SJSA1 (cell line): ENCODE results near the gene WDTC1. TPM values are rescaled to one million over a fixed set of nuclear protein-coding genes. Genes with fewer than 3 reads are reported as not detected.
A peak's percentile ranks its signal among the peaks of the same experiment; 100 is the strongest.
"Not testable (repeated sequence)": the region's sequence is repeated elsewhere in the genome, so short reads cannot be mapped to it uniquely, and the experiment has no call there.

Source experiments
- DNase-seq, 2 experiments: peaks; one replicate each; pipeline ENCODE4 v3.0.0-alpha.2; 2015 to 2020; ENCODE audit warnings: low spot score in 2 of 2, low read depth in 1 of 2
- H3K27ac ChIP-seq: fragments of 250-450 bp; sonication (Bioruptor Pico); 2 replicates; pipeline ENCODE4 v1.5.1; 2020; ENCODE audit warnings: mild to moderate bottlenecking, moderate library complexity
- H3K27me3 ChIP-seq: fragments of 250-450 bp; sonication (Bioruptor Pico); replicated peaks from 2 replicates; pipeline ENCODE4 v1.5.1; 2020; ENCODE audit warnings: mild to moderate bottlenecking, moderate library complexity
- H3K36me3 ChIP-seq: fragments of 250-450 bp; sonication (Bioruptor Pico); 2 replicates; pipeline ENCODE4 v1.5.1; 2020; ENCODE audit warnings: mild to moderate bottlenecking
- H3K4me1 ChIP-seq: fragments of 250-450 bp; sonication (Bioruptor Pico); replicated peaks from 2 replicates; pipeline ENCODE4 v1.6.1; 2021; ENCODE audit warnings: mild to moderate bottlenecking
- H3K4me3 ChIP-seq: fragments of 250-450 bp; sonication (Bioruptor Pico); 2 replicates; pipeline ENCODE4 v1.5.1; 2020; ENCODE audit warnings: mild to moderate bottlenecking
- H3K9me3 ChIP-seq: fragments of 250-450 bp; sonication (Bioruptor Pico); replicated peaks from 2 replicates; pipeline ENCODE4 v1.5.1; 2020; ENCODE audit warnings: mild to moderate bottlenecking
- total RNA-seq: library from RNA; depleted of rRNA; stranded (reverse); fragments of >200 nt; shearing (Covaris generic); gene quantifications from 2 replicates; pipeline ENCODE4 v1.2.3, GENCODE V29; 2014

The WDTC1 gene
- total RNA-seq, 1 experiment from 2014 or later, result 11.9 TPM

DNA sequence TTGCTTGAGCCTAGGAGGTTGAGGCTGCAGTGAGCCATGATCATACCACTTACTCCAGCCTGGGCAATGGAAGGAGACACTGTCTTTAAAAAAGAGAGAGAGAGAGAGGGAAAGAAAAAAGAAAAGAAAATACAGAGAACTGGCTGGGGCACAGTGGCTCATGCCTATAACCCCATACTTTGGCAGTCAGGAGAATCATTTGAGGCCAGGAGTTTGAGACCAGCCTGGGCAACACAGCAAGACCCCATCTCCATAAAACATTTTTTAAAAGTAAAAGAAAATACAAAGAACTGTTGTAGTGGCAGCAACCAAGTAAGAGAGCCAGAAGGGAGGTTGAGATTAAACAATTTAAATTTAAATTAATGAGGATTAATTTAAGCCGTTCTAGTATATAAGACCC, 39.8 kb downstream of the WDTC1 start:
- no peak overlapping the region for H3K27ac ChIP-seq
- H3K36me3 ChIP-seq, result no peaks in the 10 kb centered on the region
- no peak for DNase-seq
- H3K4me1 ChIP-seq, result no peaks in the 10 kb centered on the region
- no peak overlapping the region for H3K4me3 ChIP-seq
- H3K9me3 ChIP-seq, result no peaks in the 10 kb centered on the region
- H3K27me3 ChIP-seq, result no peaks in the 10 kb centered on the region

DNA sequence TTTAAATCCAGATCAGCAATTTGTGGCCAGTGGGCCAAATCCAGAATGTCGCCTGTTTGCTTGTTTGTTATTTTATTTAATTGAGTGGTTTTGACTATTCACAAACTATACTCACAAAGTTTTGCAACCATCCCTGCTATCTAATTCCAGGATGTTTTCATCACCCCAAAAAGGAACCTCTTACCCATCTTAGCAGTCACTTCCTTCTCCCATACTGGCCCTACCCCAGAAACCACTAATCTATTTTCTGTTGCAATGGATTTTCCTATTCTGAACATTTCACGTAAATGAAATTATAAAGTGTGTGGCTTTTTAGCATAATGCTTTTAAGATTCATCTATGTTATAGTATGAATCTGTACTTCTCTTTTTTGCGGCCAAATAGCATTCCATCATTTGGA, 41.3 kb downstream of the WDTC1 start:
- Histone ChIP-seq H3K9me3 (no peaks in the 10 kb centered on the region), H3K27me3 (no peaks in the 10 kb centered on the region), H3K27ac (no peak overlapping the region), H3K4me1 (no peaks in the 10 kb centered on the region), H3K4me3 (no peak overlapping the region), H3K36me3 (no peaks in the 10 kb centered on the region)
- no peak for DNase-seq

DNA sequence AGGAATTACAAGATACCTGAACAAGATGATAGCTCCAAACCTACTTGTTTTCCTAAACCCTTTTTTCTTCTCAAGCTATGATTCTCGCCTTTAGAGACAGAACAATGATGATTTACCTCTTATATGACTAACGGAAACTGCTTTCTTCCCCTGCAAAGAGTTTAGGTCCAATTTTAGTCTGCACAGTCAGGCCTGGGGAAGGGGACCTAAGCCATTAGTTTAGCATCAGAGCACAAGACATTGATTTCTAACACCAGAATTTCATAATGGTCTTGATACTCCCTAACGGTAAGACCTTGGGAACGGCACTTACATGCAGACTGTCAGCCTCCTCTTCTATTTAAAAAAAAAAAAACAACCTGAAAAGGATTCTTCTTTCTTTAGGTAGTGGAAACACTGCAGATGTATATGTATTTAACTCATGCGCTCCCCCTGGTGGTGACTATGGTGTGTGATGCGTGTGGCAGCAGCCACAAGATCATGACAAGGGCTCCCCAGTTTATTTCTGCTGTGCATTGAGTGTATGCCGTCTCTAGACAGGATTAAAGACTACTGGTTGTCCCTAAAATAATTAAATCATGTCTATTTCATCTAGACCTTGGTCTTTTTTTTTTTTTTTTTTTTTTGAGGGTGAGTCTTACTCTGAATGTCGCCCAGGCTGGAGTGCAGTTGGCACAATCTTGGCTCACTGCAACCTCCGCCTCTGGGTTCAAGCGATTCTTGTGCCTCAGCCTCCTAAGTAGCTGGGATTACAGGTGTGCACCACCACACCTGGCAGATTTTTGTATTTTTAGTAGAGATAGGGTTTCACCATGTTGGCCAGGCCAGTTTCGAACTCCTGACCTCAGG, 50.2 kb downstream of the WDTC1 start:
- Histone ChIP-seq H3K27me3 (no peaks in the 10 kb centered on the region), H3K4me3 (no peak overlapping the region), H3K36me3 (no peaks in the 10 kb centered on the region), H3K27ac (no peak overlapping the region), H3K4me1 (no peaks in the 10 kb centered on the region), H3K9me3 (no peaks in the 10 kb centered on the region)
- peak; percentile 57 to 88 for DNase-seq

DNA sequence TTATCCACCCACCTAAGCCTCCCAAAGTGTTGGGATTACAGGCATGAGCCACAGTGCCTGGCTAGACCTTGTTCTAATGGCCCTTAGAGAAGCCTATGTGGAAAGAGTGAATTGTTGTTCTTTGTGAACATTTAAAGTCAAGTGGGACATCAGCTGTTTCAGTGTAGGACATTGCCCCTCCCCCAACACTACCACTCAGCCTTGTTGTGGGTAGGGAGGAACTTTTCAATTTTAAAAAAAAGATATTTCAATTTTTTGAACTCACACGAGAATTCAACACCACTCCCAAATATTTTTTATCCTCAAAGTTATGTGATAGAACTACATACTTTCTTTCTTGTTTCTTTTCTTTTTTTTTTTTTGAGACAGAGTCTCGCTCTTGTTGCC, 50.8 kb downstream of the WDTC1 start:
- Histone ChIP-seq H3K4me3 (no peak overlapping the region), H3K9me3 (no peaks in the 10 kb centered on the region), H3K27me3 (no peaks in the 10 kb centered on the region), H3K36me3 (no peaks in the 10 kb centered on the region), H3K4me1 (no peaks in the 10 kb centered on the region), H3K27ac (no peak overlapping the region)
- DNase-seq, result no peak

DNA sequence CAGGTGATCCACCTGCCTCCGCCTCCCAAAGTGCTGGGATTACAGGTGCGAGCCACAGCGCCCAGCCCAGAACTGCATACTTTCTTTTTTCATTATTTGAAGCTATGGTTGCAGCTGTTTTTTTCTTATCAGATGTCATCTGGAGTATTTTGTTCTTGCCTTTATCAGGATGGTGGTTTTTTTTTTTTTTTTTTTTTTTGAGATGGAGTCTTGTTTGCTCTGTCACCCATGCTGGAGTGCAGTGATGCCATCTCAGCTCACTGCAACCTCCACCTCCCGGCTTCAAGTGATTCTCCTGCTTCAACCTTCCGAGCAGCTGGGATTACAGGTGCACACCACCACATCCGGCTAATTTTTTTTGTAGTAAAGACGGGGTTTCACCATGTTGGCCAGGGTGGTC, 51.4 kb downstream of the WDTC1 start:
- not testable (repeated sequence) for H3K4me1 ChIP-seq, H3K4me3 ChIP-seq, DNase-seq, H3K36me3 ChIP-seq, H3K27ac ChIP-seq, H3K9me3 ChIP-seq, H3K27me3 ChIP-seq

DNA sequence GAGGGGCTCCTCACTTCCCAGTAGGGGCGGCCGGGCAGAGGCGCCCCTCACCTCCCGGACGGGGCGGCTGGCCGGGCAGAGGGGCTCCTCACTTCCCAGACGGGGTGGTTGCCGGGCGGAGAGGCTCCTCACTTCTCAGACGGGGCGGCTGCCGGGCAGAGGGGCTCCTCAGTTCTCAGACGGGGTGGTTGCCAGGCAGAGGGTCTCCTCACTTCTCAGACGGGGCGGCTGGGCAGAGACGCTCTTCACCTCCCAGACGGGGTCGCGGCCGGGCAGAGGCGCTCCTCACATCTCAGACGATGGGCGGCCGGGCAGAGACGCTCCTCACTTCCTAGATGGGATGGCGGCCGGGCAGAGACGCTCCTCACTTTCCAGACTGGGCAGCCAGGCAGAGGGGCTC, 54.7 kb downstream of the WDTC1 start:
- not testable (repeated sequence) for H3K36me3 ChIP-seq, H3K4me1 ChIP-seq, H3K4me3 ChIP-seq, H3K27ac ChIP-seq, H3K9me3 ChIP-seq, H3K27me3 ChIP-seq
- DNase-seq, result peak in 1 of 2 experiments; percentile 32

DNA sequence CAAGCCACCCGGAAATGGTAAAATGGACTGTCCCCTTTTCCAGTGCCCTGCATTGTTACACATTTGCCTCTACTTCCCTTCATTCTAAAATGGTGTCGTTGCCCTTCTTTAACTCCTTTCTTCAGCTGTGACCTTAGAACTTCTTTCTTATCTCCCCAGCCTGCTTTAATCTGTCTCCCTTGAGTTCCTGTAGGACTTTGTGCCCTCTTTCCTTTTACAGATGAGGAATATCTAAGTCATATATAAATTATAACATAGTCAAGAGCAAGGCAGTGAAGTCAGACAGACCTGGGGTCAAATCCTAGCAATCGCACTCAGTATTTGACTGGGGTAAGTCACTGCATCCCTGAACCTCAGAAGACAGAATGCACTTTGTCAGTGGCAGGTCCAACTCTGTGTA, 56.1 kb downstream of the WDTC1 start:
- Histone ChIP-seq H3K27me3 (no peaks in the 10 kb centered on the region), H3K4me3 (no peak overlapping the region), H3K4me1 (peaks cover 5% of the 10 kb centered on the region; the same call in 1 of the 2 replicates), H3K27ac (no peak overlapping the region), H3K36me3 (peaks cover 6% of the 10 kb centered on the region; the same call in 1 of the 2 replicates), H3K9me3 (no peaks in the 10 kb centered on the region)
- DNase-seq, result no peak

DNA sequence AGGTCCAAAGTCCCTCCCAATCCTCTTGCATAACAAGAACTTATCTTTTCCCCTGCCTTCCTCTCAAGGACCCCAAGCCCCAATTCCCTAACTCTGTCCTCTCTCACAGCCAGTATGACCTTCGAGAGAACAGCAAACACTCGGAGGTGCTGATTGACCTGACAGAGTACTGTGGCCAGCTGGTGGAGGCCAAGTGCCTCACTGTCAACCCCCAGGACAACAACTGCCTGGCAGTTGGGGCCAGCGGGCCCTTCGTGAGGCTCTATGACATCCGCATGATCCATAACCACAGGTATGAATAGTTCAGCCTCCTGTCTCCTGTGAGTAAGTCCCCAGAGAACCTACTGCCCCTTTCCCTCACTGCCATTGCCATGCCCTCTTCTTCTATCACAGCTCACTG, 57.7 kb downstream of the WDTC1 start:
- peaks cover 5% of the 10 kb centered on the region; the same call in 1 of the 2 replicates for H3K4me1 ChIP-seq
- DNase-seq, result no peak
- no peaks in the 10 kb centered on the region for H3K9me3 ChIP-seq
- no peak overlapping the region for H3K4me3 ChIP-seq
- H3K27ac ChIP-seq, result no peak overlapping the region
- no peaks in the 10 kb centered on the region for H3K27me3 ChIP-seq
- H3K36me3 ChIP-seq, result peaks cover 6% of the 10 kb centered on the region; the same call in 1 of the 2 replicates

DNA sequence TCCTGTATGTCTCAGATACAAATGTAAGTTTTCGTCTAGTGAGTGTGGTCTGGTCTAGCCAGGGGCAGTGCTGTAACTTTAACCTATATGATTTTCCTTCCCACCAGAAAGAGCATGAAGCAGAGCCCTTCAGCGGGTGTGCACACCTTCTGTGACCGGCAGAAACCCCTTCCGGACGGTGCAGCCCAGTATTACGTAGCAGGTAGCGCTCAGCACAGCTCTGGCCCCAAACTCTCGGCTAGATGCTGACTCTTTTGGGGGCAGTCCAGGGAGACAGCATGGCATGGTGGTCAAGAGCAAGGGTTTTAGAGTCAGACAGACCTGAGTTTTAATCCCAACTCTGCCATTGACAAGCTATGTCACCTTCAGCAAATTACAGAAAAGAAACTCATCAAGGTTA, 59.5 kb downstream of the WDTC1 start:
- Histone ChIP-seq H3K27me3 (no peaks in the 10 kb centered on the region), H3K36me3 (peaks cover 18% of the 10 kb centered on the region), H3K9me3 (no peaks in the 10 kb centered on the region), H3K4me1 (peaks cover 7% of the 10 kb centered on the region), H3K27ac (no peak overlapping the region), H3K4me3 (no peak overlapping the region)
- no peak for DNase-seq

DNA sequence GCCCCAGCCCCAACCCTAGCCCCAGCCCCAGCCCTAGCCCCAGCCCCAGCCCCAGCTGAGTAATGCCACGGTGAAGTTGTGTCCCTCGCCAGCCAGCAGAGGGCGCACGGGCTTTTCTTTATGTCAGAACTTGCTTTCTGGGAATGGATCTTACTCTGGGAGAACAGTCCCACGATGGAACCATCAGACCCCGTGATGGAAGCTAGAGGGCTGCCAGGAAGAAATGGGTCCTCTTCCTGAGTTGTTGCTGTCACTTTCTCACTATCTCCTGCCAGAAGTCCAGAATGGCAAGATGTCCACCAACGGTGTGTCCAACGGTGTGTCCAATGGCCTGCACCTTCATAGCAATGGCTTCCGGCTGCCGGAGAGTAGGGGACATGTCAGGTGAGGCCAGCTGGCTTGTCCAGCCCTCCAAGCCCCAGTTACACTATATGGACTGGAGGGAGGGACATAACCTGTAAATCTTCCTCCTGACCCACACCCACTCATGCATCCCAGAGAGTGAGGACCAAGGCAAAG, 62.4 kb downstream of the WDTC1 start:
- no peaks in the 10 kb centered on the region for H3K27me3 ChIP-seq
- H3K9me3 ChIP-seq, result no peaks in the 10 kb centered on the region
- no peak overlapping the region for H3K27ac ChIP-seq
- DNase-seq, result peak; percentile 35 to 74
- H3K36me3 ChIP-seq, result peaks cover 24% of the 10 kb centered on the region
- H3K4me3 ChIP-seq, result no peak overlapping the region
- H3K4me1 ChIP-seq, result peaks cover 31% of the 10 kb centered on the region

DNA sequence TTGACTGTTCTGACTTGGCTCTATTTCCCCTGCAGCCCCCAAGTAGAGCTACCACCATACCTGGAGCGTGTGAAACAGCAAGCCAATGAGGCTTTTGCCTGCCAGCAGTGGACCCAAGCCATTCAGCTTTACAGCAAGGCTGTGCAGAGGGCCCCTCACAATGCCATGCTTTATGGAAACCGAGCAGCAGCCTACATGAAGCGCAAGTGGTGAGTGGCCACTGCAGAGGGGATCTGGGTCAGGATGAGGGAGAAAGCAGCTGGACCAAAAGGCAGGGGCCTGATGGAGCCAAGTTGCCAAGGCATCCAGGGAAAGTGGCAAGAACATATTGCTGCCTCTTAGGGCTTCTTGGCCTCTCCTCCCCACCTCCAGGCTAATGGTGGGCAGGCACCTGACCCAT, 63.5 kb downstream of the WDTC1 start:
- peaks cover 26% of the 10 kb centered on the region for H3K4me1 ChIP-seq
- H3K27me3 ChIP-seq, result no peaks in the 10 kb centered on the region
- no peak for DNase-seq
- H3K4me3 ChIP-seq, result no peak overlapping the region
- H3K27ac ChIP-seq, result no peak overlapping the region
- peaks cover 25% of the 10 kb centered on the region for H3K36me3 ChIP-seq
- H3K9me3 ChIP-seq, result no peaks in the 10 kb centered on the region

DNA sequence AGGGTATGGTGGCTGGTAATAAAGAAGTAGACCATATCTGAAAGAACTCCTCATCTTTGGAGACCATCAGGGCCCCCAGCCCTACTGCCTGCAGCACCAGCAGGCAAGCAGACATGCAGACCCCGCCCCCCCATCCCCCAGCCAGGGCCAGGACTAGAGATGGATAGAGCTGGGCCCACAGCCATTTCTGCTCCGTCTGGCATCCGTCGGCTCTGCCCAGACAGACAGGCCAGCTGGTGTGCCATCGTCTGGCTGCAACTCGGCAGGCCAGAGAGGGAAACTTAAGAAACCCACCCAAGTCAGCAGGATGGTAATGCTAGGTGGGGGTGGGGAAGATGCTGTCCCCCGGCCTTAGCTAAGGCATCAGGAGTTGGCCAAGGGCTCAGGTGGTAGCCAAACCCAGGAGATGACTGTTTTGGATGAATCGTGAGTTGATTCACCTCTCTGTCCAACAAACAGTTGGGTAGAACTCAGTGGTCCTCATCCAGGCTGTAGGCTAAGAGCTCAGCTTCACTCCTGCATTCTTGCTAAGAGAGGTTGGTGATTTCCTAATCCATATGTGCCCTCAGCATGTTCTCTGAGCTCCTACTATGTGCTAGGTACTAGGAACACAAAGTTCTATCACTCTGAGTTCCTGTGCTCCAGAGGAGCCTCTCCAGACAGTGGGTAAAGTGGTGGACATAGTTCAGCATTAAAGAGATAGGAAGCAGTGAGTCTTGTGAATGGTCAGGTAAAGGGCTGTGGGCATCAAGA, 64.4 kb downstream of the WDTC1 start:
- H3K9me3 ChIP-seq, result no peaks in the 10 kb centered on the region
- peaks cover 25% of the 10 kb centered on the region for H3K36me3 ChIP-seq
- peaks cover 26% of the 10 kb centered on the region for H3K4me1 ChIP-seq
- DNase-seq, result no peak
- no peaks in the 10 kb centered on the region for H3K27me3 ChIP-seq
- H3K4me3 ChIP-seq, result no peak overlapping the region
- peak overlapping the region; percentile 74 for H3K27ac ChIP-seq

DNA sequence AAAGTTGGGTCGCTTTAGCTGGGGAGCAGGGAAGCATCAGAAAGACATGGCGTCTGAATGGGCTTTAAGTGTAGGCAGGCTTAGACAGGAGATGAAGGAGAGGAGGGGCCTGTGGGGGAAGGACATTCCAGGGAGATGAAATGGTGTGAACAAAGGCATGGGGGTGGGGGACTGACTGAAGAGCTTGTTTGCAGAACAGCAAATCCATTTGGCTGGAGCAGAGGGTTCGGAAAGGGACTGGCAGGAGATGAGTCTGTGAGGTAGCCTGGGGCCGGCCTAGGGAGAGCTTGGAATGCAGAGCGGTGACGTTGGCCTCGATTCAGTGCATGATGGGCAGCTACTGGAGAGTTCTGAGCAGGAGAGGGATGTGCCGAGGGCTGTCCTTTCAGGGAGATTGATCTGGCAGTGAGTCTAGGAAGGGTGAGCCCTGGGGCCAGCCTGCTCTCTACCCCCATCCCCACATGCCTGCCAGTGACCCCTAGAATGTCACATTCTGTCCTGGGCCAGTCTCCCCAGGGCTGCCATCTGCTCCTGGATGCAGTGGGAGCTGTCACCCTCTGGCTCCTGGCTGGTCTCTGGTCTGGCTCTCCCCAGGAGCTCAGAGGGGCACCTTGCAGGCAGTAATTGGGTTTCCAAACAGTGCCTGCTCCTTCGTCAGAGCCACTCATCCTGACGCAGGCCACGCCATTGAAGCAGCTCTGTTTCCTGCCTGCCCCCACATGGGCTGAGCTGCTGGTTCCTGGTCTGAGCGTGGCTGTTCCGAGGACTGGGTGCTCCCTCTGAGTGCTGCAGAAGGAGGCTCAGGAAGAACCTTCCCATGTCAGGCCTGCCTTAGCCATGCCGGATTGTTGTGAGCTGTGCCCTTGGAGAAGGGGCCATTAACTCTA, 65.2 kb downstream of the WDTC1 start:
- Histone ChIP-seq H3K36me3 (peaks cover 19% of the 10 kb centered on the region; the same call in 1 of the 2 replicates), H3K27me3 (no peaks in the 10 kb centered on the region), H3K27ac (peak overlapping the region; percentile 74), H3K9me3 (no peaks in the 10 kb centered on the region), H3K4me3 (no peak overlapping the region), H3K4me1 (peaks cover 26% of the 10 kb centered on the region)
- DNase-seq, result peak; percentile 86 to 96
